ENCODE measurements around the gene ZRANB3. TPM values are rescaled to one million over a fixed set of nuclear protein-coding genes. Genes with fewer than 3 reads are reported as not detected.

Gene ZRANB3
- total RNA-seq, 1 experiment from 2014 or later, result 15.9 TPM

DNA sequence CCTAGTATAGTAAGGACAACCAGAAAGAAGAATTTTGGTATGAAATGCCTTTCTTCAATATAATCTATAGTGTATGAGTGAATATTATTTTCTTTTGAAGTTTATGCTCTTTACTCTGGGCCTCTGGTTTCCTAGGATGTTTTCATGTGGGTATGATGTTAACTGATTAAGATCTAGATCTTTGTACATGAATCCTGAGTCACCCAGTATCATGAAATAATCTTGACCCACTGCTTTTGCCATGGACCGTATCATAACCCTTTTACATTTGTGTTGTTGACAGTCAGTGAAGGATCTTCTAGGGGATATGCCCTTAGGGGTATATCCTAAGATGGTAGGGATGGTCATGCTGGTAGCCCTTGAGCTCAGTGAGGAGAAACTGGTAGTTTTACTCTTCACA, 378.7 kb downstream of the ZRANB3 start:
- Mint-ChIP-seq H3K27me3 (ENCODE audit: low read depth) (no peaks in the 10 kb centered on the region), H3K27ac (no peak overlapping the region), H3K9me3 (no peaks in the 10 kb centered on the region), H3K36me3 (peaks cover 30% of the 10 kb centered on the region), H3K4me3 (no peak overlapping the region), H3K4me1 (no peaks in the 10 kb centered on the region)
- ATAC-seq (no peak), DNase-seq (ENCODE audit: low spot score) (no peak)
- ChIA-PET POLR2A (no interaction called here), CTCF (no interaction called here)
- no peak for TF ChIP-seq ZNF416 (CRISPR knock-in tag; IDR thresholded peaks at IDR 0.05)

GRCh38 chr2:135151615-135152014, 379.4 kb downstream of the ZRANB3 start:
- no peak for ATAC-seq
- DNase-seq (ENCODE audit: low spot score), result no peak
- Mint-ChIP-seq H3K36me3 (peaks cover 28% of the 10 kb centered on the region), H3K9me3 (no peaks in the 10 kb centered on the region), H3K4me1 (no peaks in the 10 kb centered on the region), H3K4me3 (no peak overlapping the region), H3K27me3 (ENCODE audit: low read depth) (no peaks in the 10 kb centered on the region), H3K27ac (0 out of 2 replicates have a peak overlapping the region, but pooled peaks have one; percentile 30)
- TF ChIP-seq ZNF138 (CRISPR knock-in tag; conservative IDR thresholded peaks at IDR 0.05) (no peak), RELA (CRISPR knock-in tag; IDR thresholded peaks at IDR 0.05; ENCODE audit: borderline replicate concordance) (no peak), ZNF263 (CRISPR knock-in tag; IDR thresholded peaks at IDR 0.05; ENCODE audit: low read depth) (no peak), NFATC4 (CRISPR knock-in tag; IDR thresholded peaks at IDR 0.05) (no peak), SOX15 (CRISPR knock-in tag; IDR thresholded peaks at IDR 0.05) (no peak), FOXP4 (CRISPR knock-in tag; IDR thresholded peaks at IDR 0.05) (no peak), MXD4 (CRISPR knock-in tag; IDR thresholded peaks at IDR 0.05; ENCODE audit: borderline replicate concordance) (no peak), MAX (CRISPR knock-in tag; IDR thresholded peaks at IDR 0.05) (no peak)
- TF ChIP-seq, protein P1, sequence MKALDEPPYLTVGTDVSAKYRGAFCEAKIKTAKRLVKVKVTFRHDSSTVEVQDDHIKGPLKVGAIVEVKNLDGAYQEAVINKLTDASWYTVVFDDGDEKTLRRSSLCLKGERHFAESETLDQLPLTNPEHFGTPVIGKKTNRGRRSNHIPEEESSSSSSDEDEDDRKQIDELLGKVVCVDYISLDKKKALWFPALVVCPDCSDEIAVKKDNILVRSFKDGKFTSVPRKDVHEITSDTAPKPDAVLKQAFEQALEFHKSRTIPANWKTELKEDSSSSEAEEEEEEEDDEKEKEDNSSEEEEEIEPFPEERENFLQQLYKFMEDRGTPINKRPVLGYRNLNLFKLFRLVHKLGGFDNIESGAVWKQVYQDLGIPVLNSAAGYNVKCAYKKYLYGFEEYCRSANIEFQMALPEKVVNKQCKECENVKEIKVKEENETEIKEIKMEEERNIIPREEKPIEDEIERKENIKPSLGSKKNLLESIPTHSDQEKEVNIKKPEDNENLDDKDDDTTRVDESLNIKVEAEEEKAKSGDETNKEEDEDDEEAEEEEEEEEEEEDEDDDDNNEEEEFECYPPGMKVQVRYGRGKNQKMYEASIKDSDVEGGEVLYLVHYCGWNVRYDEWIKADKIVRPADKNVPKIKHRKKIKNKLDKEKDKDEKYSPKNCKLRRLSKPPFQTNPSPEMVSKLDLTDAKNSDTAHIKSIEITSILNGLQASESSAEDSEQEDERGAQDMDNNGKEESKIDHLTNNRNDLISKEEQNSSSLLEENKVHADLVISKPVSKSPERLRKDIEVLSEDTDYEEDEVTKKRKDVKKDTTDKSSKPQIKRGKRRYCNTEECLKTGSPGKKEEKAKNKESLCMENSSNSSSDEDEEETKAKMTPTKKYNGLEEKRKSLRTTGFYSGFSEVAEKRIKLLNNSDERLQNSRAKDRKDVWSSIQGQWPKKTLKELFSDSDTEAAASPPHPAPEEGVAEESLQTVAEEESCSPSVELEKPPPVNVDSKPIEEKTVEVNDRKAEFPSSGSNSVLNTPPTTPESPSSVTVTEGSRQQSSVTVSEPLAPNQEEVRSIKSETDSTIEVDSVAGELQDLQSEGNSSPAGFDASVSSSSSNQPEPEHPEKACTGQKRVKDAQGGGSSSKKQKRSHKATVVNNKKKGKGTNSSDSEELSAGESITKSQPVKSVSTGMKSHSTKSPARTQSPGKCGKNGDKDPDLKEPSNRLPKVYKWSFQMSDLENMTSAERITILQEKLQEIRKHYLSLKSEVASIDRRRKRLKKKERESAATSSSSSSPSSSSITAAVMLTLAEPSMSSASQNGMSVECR (CRISPR knock-in tag; IDR thresholded peaks at IDR 0.05; ENCODE audit: borderline replicate concordance), result no peak
- TF ChIP-seq, protein P2, sequence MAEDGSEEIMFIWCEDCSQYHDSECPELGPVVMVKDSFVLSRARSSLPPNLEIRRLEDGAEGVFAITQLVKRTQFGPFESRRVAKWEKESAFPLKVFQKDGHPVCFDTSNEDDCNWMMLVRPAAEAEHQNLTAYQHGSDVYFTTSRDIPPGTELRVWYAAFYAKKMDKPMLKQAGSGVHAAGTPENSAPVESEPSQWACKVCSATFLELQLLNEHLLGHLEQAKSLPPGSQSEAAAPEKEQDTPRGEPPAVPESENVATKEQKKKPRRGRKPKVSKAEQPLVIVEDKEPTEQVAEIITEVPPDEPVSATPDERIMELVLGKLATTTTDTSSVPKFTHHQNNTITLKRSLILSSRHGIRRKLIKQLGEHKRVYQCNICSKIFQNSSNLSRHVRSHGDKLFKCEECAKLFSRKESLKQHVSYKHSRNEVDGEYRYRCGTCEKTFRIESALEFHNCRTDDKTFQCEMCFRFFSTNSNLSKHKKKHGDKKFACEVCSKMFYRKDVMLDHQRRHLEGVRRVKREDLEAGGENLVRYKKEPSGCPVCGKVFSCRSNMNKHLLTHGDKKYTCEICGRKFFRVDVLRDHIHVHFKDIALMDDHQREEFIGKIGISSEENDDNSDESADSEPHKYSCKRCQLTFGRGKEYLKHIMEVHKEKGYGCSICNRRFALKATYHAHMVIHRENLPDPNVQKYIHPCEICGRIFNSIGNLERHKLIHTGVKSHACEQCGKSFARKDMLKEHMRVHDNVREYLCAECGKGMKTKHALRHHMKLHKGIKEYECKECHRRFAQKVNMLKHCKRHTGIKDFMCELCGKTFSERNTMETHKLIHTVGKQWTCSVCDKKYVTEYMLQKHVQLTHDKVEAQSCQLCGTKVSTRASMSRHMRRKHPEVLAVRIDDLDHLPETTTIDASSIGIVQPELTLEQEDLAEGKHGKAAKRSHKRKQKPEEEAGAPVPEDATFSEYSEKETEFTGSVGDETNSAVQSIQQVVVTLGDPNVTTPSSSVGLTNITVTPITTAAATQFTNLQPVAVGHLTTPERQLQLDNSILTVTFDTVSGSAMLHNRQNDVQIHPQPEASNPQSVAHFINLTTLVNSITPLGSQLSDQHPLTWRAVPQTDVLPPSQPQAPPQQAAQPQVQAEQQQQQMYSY (CRISPR knock-in tag; IDR thresholded peaks at IDR 0.05), result no peak
- TF ChIP-seq, protein P3, sequence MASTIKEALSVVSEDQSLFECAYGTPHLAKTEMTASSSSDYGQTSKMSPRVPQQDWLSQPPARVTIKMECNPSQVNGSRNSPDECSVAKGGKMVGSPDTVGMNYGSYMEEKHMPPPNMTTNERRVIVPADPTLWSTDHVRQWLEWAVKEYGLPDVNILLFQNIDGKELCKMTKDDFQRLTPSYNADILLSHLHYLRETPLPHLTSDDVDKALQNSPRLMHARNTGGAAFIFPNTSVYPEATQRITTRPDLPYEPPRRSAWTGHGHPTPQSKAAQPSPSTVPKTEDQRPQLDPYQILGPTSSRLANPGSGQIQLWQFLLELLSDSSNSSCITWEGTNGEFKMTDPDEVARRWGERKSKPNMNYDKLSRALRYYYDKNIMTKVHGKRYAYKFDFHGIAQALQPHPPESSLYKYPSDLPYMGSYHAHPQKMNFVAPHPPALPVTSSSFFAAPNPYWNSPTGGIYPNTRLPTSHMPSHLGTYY (CRISPR knock-in tag; IDR thresholded peaks at IDR 0.05), result no peak
- CTCF ChIA-PET, result no interaction called here
- POLR2A ChIA-PET, result no interaction called here
